WTC11 (cell line): ENCODE results near the gene TTLL9. TPM values are rescaled to one million over a fixed set of nuclear protein-coding genes. Genes with fewer than 3 reads are reported as not detected.

ENCODE experiments used
- ATAC-seq: fragments of 200-7000 bp; cut with Tn5 transposase; 2 replicates; pipeline ENCODE4 v1.10.0; 2021; ENCODE audit warnings: mild to moderate bottlenecking, moderate library complexity
- CTCF ChIA-PET: fragments of 300-600 bp; sonication (Branson Sonifier 250); formaldehyde crosslinking; loops from one replicate; lab custom pipeline; 2021; ENCODE audit warnings: antibody characterized with exemption; lab: Charles Lee
- POLR2A ChIA-PET: fragments of 350-600 bp; sonication (Branson Sonifier 250); formaldehyde crosslinking; loops from one replicate; lab custom pipeline; 2021; ENCODE audit warnings: antibody characterized with exemption; lab: Charles Lee
- DNase-seq: peaks from one replicate; pipeline ENCODE4 v3.0.0; 2021; ENCODE audit warnings: low spot score
- H3K27ac Mint-ChIP-seq: 2 replicates; pipeline ENCODE4 v1.8.0; 2021; ENCODE audit warnings: mixed read lengths
- H3K27me3 Mint-ChIP-seq: 2 replicates; pipeline ENCODE4 v1.8.0; 2021; ENCODE audit warnings: low read depth, mild to moderate bottlenecking, moderate library complexity, mixed read lengths
- H3K36me3 Mint-ChIP-seq: 2 replicates; pipeline ENCODE4 v1.8.0; 2021; ENCODE audit warnings: mixed read lengths
- H3K4me1 Mint-ChIP-seq: 2 replicates; pipeline ENCODE4 v1.8.0; 2022; ENCODE audit warnings: mixed read lengths
- H3K4me3 Mint-ChIP-seq: 2 replicates; pipeline ENCODE4 v1.8.0; 2021; ENCODE audit warnings: mild to moderate bottlenecking, moderate library complexity, mixed read lengths
- H3K9me3 Mint-ChIP-seq: 2 replicates; pipeline ENCODE4 v1.8.0; 2021; ENCODE audit warnings: mixed read lengths
- CBFB ChIP-seq: sonication (generic); formaldehyde crosslinking; IDR thresholded peaks from 2 replicates; pipeline ENCODE4 v1.8.1; 2022; ENCODE audit warnings: mild to moderate bottlenecking, low read depth, missing genetic modification reagents
- CTCF ChIP-seq: fragments of 200-600 bp; IDR thresholded peaks from 2 replicates; pipeline ENCODE4 v1.8.0; 2022; ENCODE audit warnings: antibody characterized with exemption
- ERG ChIP-seq: fragments of 250-450 bp; sonication (Bioruptor Pico); IDR thresholded peaks from 2 replicates; pipeline ENCODE4 v1.8.0; 2021; ENCODE audit warnings: mild to moderate bottlenecking
- FOXJ3 ChIP-seq: sonication (generic); formaldehyde crosslinking; IDR thresholded peaks from 2 replicates; pipeline ENCODE4 v1.9.0; 2021; ENCODE audit warnings: missing genetic modification reagents, mild to moderate bottlenecking, borderline replicate concordance
- GABPB1 ChIP-seq: sonication (generic); formaldehyde crosslinking; IDR thresholded peaks from 2 replicates; pipeline ENCODE4 v1.8.1; 2023; ENCODE audit warnings: mild to moderate bottlenecking, missing genetic modification reagents
- HMGXB4 ChIP-seq: sonication (generic); formaldehyde crosslinking; IDR thresholded peaks from 2 replicates; pipeline ENCODE4 v1.8.1; 2023; ENCODE audit warnings: mild to moderate bottlenecking, moderate library complexity, missing genetic modification reagents
- NFYB ChIP-seq: sonication (generic); formaldehyde crosslinking; conservative IDR thresholded peaks from 2 replicates; pipeline ENCODE4 v1.8.0; 2022; ENCODE audit warnings: low read depth, missing genetic modification reagents
- PRDM15 ChIP-seq: sonication (generic); formaldehyde crosslinking; IDR thresholded peaks from 2 replicates; pipeline ENCODE4 v1.8.0; 2022; ENCODE audit warnings: missing genetic modification reagents
- RORB ChIP-seq: fragments of 250-450 bp; sonication (Bioruptor Pico); IDR thresholded peaks from 2 replicates; pipeline ENCODE4 v1.9.0; 2021; ENCODE audit warnings: mild to moderate bottlenecking
- SOX15 ChIP-seq: fragments of 250-450 bp; sonication (Bioruptor Pico); IDR thresholded peaks from 2 replicates; pipeline ENCODE4 v1.9.0; 2021; ENCODE audit warnings: mild to moderate bottlenecking
- TCF7 ChIP-seq: sonication (generic); formaldehyde crosslinking; IDR thresholded peaks from 2 replicates; pipeline ENCODE4 v1.8.0; 2022; ENCODE audit warnings: mild to moderate bottlenecking, low read depth, missing genetic modification reagents, moderate library complexity
- USF1 ChIP-seq: sonication (generic); formaldehyde crosslinking; IDR thresholded peaks from 2 replicates; pipeline ENCODE4 v1.8.0; 2022; ENCODE audit warnings: mild to moderate bottlenecking, missing genetic modification reagents
- ZBTB21 ChIP-seq: sonication (generic); formaldehyde crosslinking; IDR thresholded peaks from 2 replicates; pipeline ENCODE4 v1.8.1; 2023; ENCODE audit warnings: mild to moderate bottlenecking, missing genetic modification reagents, borderline replicate concordance
- ZNF138 ChIP-seq: sonication (generic); formaldehyde crosslinking; conservative IDR thresholded peaks from 2 replicates; pipeline ENCODE4 v1.8.1; 2022; ENCODE audit warnings: mild to moderate bottlenecking, moderate library complexity, missing genetic modification reagents
- ZNF232 ChIP-seq: sonication (generic); formaldehyde crosslinking; IDR thresholded peaks from 2 replicates; pipeline ENCODE4 v1.8.0; 2022; ENCODE audit warnings: mild to moderate bottlenecking, missing genetic modification reagents
- ZNF396 ChIP-seq: fragments of 250-450 bp; sonication (Bioruptor Pico); IDR thresholded peaks from 2 replicates; pipeline ENCODE4 v1.8.0; 2021; ENCODE audit warnings: mild to moderate bottlenecking, moderate library complexity, borderline replicate concordance
- ZNF671 ChIP-seq: fragments of 250-450 bp; sonication (Bioruptor Pico); IDR thresholded peaks from 2 replicates; pipeline ENCODE4 v1.8.0; 2021; ENCODE audit warnings: mild to moderate bottlenecking
- ZSCAN18 ChIP-seq: fragments of 250-450 bp; sonication (Bioruptor Pico); IDR thresholded peaks from 2 replicates; pipeline ENCODE4 v2.1.2; 2022; ENCODE audit warnings: mild to moderate bottlenecking, moderate library complexity
- total RNA-seq: library from RNA; stranded (reverse); gene quantifications from 3 replicates; pipeline ENCODE4 v1.2.3, GENCODE V29; 2021
- TF ChIP-seq, protein P1 (sequence below): sonication (generic); formaldehyde crosslinking; IDR thresholded peaks from 2 replicates; pipeline ENCODE4 v1.8.1; 2022; ENCODE audit warnings: low read depth, missing genetic modification reagents, borderline replicate concordance

The TTLL9 gene
- total RNA-seq, 1 experiment from 2014 or later = not detected

DNA sequence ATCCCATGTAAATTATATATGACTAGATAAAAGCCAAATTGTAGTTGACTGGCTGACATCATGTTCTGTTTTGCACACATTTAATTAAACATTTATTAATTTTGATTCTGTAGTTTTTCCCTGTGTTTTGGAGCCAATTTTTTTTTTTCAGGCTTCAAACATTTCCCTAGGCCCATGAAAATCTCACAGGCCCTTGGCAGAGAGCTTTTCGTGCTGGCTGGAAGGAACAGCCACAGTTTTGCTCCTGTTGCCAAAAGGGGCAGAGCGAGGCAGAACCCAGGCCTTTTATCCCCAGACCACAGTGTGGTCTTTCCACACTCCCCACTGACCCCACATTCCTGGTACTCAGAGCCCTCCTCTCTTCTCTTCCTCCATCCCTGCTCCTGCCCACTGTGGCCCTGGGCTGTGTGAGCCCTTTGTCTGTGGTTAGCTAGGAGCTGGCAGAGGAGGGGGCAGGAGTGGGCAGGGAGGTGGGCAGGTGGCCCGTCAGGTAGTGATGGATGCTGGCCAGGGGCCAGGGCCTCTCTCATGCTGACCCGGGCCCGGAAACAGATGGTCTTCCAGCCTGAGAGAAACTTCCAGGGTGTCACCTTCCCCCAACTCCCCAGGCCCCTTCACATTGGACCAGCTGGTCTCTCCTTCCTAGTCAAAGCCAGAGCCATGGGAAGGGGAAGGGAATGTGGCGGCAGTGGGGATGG is 120.4 kb downstream of the TTLL9 start:
- peaks cover 41% of the 10 kb centered on the region for H3K27me3 Mint-ChIP-seq
- no peak for ATAC-seq
- H3K9me3 Mint-ChIP-seq = no peaks in the 10 kb centered on the region
- CTCF ChIA-PET = interaction anchor here (0.5 to 1.7 kb wide), 5 partner anchors 18 to 138 kb away, joined by 3 to 5 read pairs (median 3); no protein-coding TSS in a partner anchor
- no peaks in the 10 kb centered on the region for H3K36me3 Mint-ChIP-seq
- H3K4me3 Mint-ChIP-seq = no peak overlapping the region
- H3K4me1 Mint-ChIP-seq = peaks cover 9% of the 10 kb centered on the region
- no peak for DNase-seq
- no peak overlapping the region for H3K27ac Mint-ChIP-seq
- POLR2A ChIA-PET = no interaction called here
- TF ChIP-seq RORB = no peak
- TF ChIP-seq, protein P1, sequence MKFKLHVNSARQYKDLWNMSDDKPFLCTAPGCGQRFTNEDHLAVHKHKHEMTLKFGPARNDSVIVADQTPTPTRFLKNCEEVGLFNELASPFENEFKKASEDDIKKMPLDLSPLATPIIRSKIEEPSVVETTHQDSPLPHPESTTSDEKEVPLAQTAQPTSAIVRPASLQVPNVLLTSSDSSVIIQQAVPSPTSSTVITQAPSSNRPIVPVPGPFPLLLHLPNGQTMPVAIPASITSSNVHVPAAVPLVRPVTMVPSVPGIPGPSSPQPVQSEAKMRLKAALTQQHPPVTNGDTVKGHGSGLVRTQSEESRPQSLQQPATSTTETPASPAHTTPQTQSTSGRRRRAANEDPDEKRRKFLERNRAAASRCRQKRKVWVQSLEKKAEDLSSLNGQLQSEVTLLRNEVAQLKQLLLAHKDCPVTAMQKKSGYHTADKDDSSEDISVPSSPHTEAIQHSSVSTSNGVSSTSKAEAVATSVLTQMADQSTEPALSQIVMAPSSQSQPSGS (CRISPR knock-in tag) = no peak
- TF ChIP-seq CBFB (CRISPR knock-in tag) = no peak

GRCh38 chr20:31991339-31991705 is 120.9 kb downstream of the TTLL9 start:
- ChIA-PET POLR2A (no interaction called here), CTCF (interaction anchor here (0.5 to 1.7 kb wide), 3 partner anchors 24 to 138 kb away, joined by 3 to 5 read pairs (median 4); no protein-coding TSS in a partner anchor)
- Mint-ChIP-seq H3K9me3 (no peaks in the 10 kb centered on the region), H3K27ac (no peak overlapping the region), H3K36me3 (no peaks in the 10 kb centered on the region), H3K4me3 (no peak overlapping the region), H3K4me1 (peaks cover 9% of the 10 kb centered on the region), H3K27me3 (peaks cover 45% of the 10 kb centered on the region)
- DNase-seq = no peak
- TF ChIP-seq ZNF671 (no peak), FOXJ3 (CRISPR knock-in tag) (no peak), PRDM15 (CRISPR knock-in tag) (no peak)
- no peak for ATAC-seq

- no peak for ATAC-seq
- DNase-seq = no peak
- Mint-ChIP-seq H3K27me3 (peaks cover 51% of the 10 kb centered on the region), H3K4me1 (peaks cover 9% of the 10 kb centered on the region), H3K9me3 (no peaks in the 10 kb centered on the region), H3K27ac (no peak overlapping the region), H3K4me3 (no peak overlapping the region), H3K36me3 (no peaks in the 10 kb centered on the region)
- TF ChIP-seq ZSCAN18 (no peak), ZNF138 (no peak), ZNF671 (no peak), GABPB1 (no peak), CTCF (no peak), TCF7 (no peak), SOX15 (no peak), NFYB (CRISPR knock-in tag) (no peak), ZBTB21 (no peak), ZNF232 (CRISPR knock-in tag) (no peak), ZNF396 (no peak), USF1 (CRISPR knock-in tag) (no peak), HMGXB4 (CRISPR knock-in tag) (no peak), FOXJ3 (CRISPR knock-in tag) (no peak), ERG (no peak)
- ChIA-PET CTCF (interaction anchor here (1.7 kb wide), 1 partner anchor 26 kb away, joined by 4 read pairs; no protein-coding TSS in a partner anchor), POLR2A (no interaction called here)
Observed at GRCh38 chr20:31992086-31992485, 121.7 kb downstream of the TTLL9 start.
